IMR-90 (cell line): ENCODE data around the gene RIMS3. TPM values are rescaled to one million over a fixed set of nuclear protein-coding genes. Genes with fewer than 3 reads are reported as not detected.

Experiments used
- ATAC-seq: fragments of 200-7000 bp; cut with Tn5 transposase; 2 replicates; pipeline ENCODE4 v1.9.1; 2020; ENCODE audit warnings: low read depth, mild to moderate bottlenecking, moderate library complexity
- BruUV-seq: library from RNA; stranded (reverse); fragments of 400-500 nt; replicated peaks from 2 replicates; lab custom pipeline; 2021; lab: Mats Ljungman, UMichigan
- CTCF ChIA-PET: fragments of 300-600 bp; formaldehyde crosslinking; extraction: SDS; loops from one replicate; lab custom pipeline; 2021; ENCODE audit warnings: antibody characterized with exemption; lab: Yijun Ruan, JAX
- POLR2A ChIA-PET: fragments of 300-600 bp; sonication (Branson Sonifier 250); formaldehyde crosslinking; loops from one replicate; lab custom pipeline; 2022; ENCODE audit warnings: antibody characterized with exemption; ENCODE audit not compliant: unreplicated experiment; lab: Charles Lee
- DNase-seq: peaks from one replicate; pipeline ENCODE4 v3.0.0; 2013
- H2AFZ ChIP-seq: replicated peaks from 2 replicates; pipeline ENCODE3; 2013; ENCODE audit warnings: low read length, mild to moderate bottlenecking; ENCODE audit not compliant: poor library complexity
- H2AK5ac ChIP-seq: 2 replicates; pipeline ENCODE4 v1.6.1; 2013; ENCODE audit warnings: low read depth, low read length, inconsistent platforms
- H2AK9ac ChIP-seq: replicated peaks from 2 replicates; pipeline ENCODE3; 2013; ENCODE audit warnings: mild to moderate bottlenecking, low read depth, low read length, moderate library complexity; ENCODE audit not compliant: poor library complexity
- H2BK120ac ChIP-seq: 2 replicates; pipeline ENCODE4 v1.6.1; 2013; ENCODE audit warnings: low read depth, low read length, inconsistent platforms
- H2BK15ac ChIP-seq: 3 replicates; pipeline ENCODE4 v1.6.1; 2013; ENCODE audit warnings: low read depth, low read length, inconsistent platforms
- H2BK20ac ChIP-seq: 2 replicates; pipeline ENCODE4 v1.6.1; 2013; ENCODE audit warnings: low read depth, mild to moderate bottlenecking, inconsistent platforms, low read length, moderate library complexity
- H2BK5ac ChIP-seq: 2 replicates; pipeline ENCODE4 v1.6.1; 2013; ENCODE audit warnings: mild to moderate bottlenecking, low read depth, low read length, inconsistent platforms; ENCODE audit not compliant: poor library complexity, severe bottlenecking
- H3K14ac ChIP-seq: replicated peaks from 2 replicates; pipeline ENCODE4 v1.6.1; 2013; ENCODE audit warnings: low read depth, low read length, inconsistent platforms
- H3K18ac ChIP-seq: 2 replicates; pipeline ENCODE4 v1.6.1; 2013; ENCODE audit warnings: low read depth, low read length, control low read depth
- H3K23ac ChIP-seq: 2 replicates; pipeline ENCODE4 v1.6.1; 2013; ENCODE audit warnings: low read depth, low read length, inconsistent platforms
- H3K27ac ChIP-seq: 2 replicates; pipeline ENCODE4 v1.5.1; 2013; ENCODE audit warnings: mild to moderate bottlenecking, control low read depth, low read length; ENCODE audit not compliant: insufficient read depth
- H3K27me3 ChIP-seq: 2 replicates; pipeline ENCODE4 v1.6.1; 2013; ENCODE audit warnings: low read length; ENCODE audit not compliant: control insufficient read depth, insufficient read depth
- H3K36me3 ChIP-seq: 2 replicates; pipeline ENCODE4 v1.6.1; 2013; ENCODE audit warnings: low read length, mixed read lengths; ENCODE audit not compliant: control insufficient read depth, insufficient read depth
- H3K4ac ChIP-seq: 2 replicates; pipeline ENCODE4 v1.6.1; 2013; ENCODE audit warnings: low read depth, low read length, inconsistent platforms
- H3K4me1 ChIP-seq: 2 replicates; pipeline ENCODE4 v1.6.1; 2013; ENCODE audit warnings: low read length, mixed read lengths; ENCODE audit not compliant: control insufficient read depth, insufficient read depth
- H3K4me2 ChIP-seq: 2 replicates; pipeline ENCODE4 v1.6.1; 2013; ENCODE audit warnings: low read depth, mild to moderate bottlenecking, control low read depth, low read length, moderate library complexity
- H3K4me3 ChIP-seq: 2 replicates; pipeline ENCODE4 v1.5.1; 2013; ENCODE audit warnings: low read depth, mild to moderate bottlenecking, control low read depth, low read length, moderate library complexity; ENCODE audit not compliant: insufficient read depth
- H3K56ac ChIP-seq: 2 replicates; pipeline ENCODE4 v1.6.1; 2013; ENCODE audit warnings: low read length, inconsistent platforms; ENCODE audit not compliant: insufficient read depth; ENCODE audit errors: extremely low read depth
- H3K79me1 ChIP-seq, 2 experiments: 2 replicates each; pipeline ENCODE4 v1.6.1; 2013; ENCODE audit warnings: low read length in 2 of 2, inconsistent platforms in 1 of 2, low read depth in 1 of 2
- H3K9ac ChIP-seq: 2 replicates; pipeline ENCODE4 v1.6.1; 2013; ENCODE audit warnings: low read depth, low read length, control low read depth
- H3K9me1 ChIP-seq: 2 replicates; pipeline ENCODE4 v1.6.1; 2013; ENCODE audit warnings: low read length, inconsistent platforms; ENCODE audit not compliant: insufficient read depth
- H3K9me3 ChIP-seq: 2 replicates; pipeline ENCODE4 v1.6.1; 2013; ENCODE audit warnings: low read length; ENCODE audit not compliant: control insufficient read depth, insufficient read depth
- H4K20me1 ChIP-seq: 2 replicates; pipeline ENCODE4 v1.6.1; 2013; ENCODE audit warnings: low read length, inconsistent platforms; ENCODE audit not compliant: insufficient read depth
- H4K5ac ChIP-seq: 2 replicates; pipeline ENCODE4 v1.6.1; 2013; ENCODE audit warnings: mild to moderate bottlenecking, low read depth, low read length, control low read depth
- H4K8ac ChIP-seq, 2 experiments: 2 replicates each; pipeline ENCODE4 v1.6.1; 2013; ENCODE audit warnings: low read depth in 2 of 2, low read length in 2 of 2, control low read depth in 1 of 2, inconsistent platforms in 1 of 2
- H4K91ac ChIP-seq: 2 replicates; pipeline ENCODE4 v1.6.1; 2013; ENCODE audit warnings: low read depth, low read length, inconsistent platforms; ENCODE audit not compliant: insufficient read depth
- BHLHE40 ChIP-seq: fragments of 150-350 bp; IDR thresholded peaks from 2 replicates; pipeline ENCODE4 v1.6.1; 2016; ENCODE audit warnings: mild to moderate bottlenecking, low read depth, low read length
- CEBPB ChIP-seq: IDR thresholded peaks from 2 replicates; pipeline ENCODE4 v1.6.1; 2012; ENCODE audit warnings: low read depth, low read length, improper control_type of control experiment
- CHD1 ChIP-seq: IDR thresholded peaks from 2 replicates; pipeline ENCODE4 v1.6.1; 2012; ENCODE audit warnings: low read depth, low read length, improper control_type of control experiment
- FOS ChIP-seq: fragments of 150-350 bp; IDR thresholded peaks from 2 replicates; pipeline ENCODE4 v1.6.1; 2016; ENCODE audit warnings: low read depth, low read length
- MAFK ChIP-seq: IDR thresholded peaks from 2 replicates; pipeline ENCODE4 v1.6.1; 2012; ENCODE audit warnings: low read depth, low read length, improper control_type of control experiment
- MAZ ChIP-seq: IDR thresholded peaks from 2 replicates; pipeline ENCODE4 v1.6.1; 2012; ENCODE audit warnings: low read depth, mild to moderate bottlenecking, low read length, improper control_type of control experiment, moderate library complexity, borderline replicate concordance
- MXI1 ChIP-seq: IDR thresholded peaks from 2 replicates; pipeline ENCODE4 v1.6.1; 2012; ENCODE audit warnings: low read depth, mild to moderate bottlenecking, low read length, moderate library complexity, borderline replicate concordance
- NFE2L2 ChIP-seq: fragments of 150-350 bp; IDR thresholded peaks from 2 replicates; pipeline ENCODE4 v1.6.1; 2016; ENCODE audit warnings: low read depth, mild to moderate bottlenecking, low read length
- POLR2A ChIP-seq: IDR thresholded peaks from 2 replicates; pipeline ENCODE4 v1.6.1; 2012; ENCODE audit warnings: mild to moderate bottlenecking, low read depth, low read length
- RAD21 ChIP-seq: IDR thresholded peaks from 2 replicates; pipeline ENCODE4 v1.6.1; 2012; ENCODE audit warnings: low read length, improper control_type of control experiment
- RCOR1 ChIP-seq: IDR thresholded peaks from 2 replicates; pipeline ENCODE4 v1.6.1; 2012; ENCODE audit warnings: mild to moderate bottlenecking, low read length, improper control_type of control experiment; ENCODE audit not compliant: insufficient replicate concordance
- RFX5 ChIP-seq: IDR thresholded peaks from 2 replicates; pipeline ENCODE4 v1.8.0; 2012; ENCODE audit warnings: low read depth, mild to moderate bottlenecking, low read length, moderate library complexity
- SMC3 ChIP-seq: fragments of 150-350 bp; IDR thresholded peaks from 2 replicates; pipeline ENCODE4 v1.6.1; 2016; ENCODE audit warnings: low read depth, mild to moderate bottlenecking, antibody characterized with exemption, low read length, moderate library complexity
- WGBS, 2 experiments: methylation state at CpG; one replicate each; pipeline versions ENCODE4 v1.1.5 to v1.1.7; 2013; ENCODE audit warnings: missing lambda C conversion rate in 2 of 2; ENCODE audit not compliant: insufficient read length in 1 of 2; ENCODE audit errors: extremely low coverage in 2 of 2; 5-methylcytosine and 5-hydroxymethylcytosine counted together
- dilution Hi-C: fragments of 300-500 bp; cut with HindIII; formaldehyde crosslinking; loops from one replicate; pipeline ENCODE4 v1.14.3; 2018; ENCODE audit warnings: low sequenced_read_pairs; ENCODE audit not compliant: unreplicated experiment
- in situ Hi-C: fragments of 300-500 bp; cut with MboI; formaldehyde crosslinking; loops from 3 replicates; pipeline ENCODE4 v1.14.3; 2019; ENCODE audit warnings: low sequenced_read_pairs, inconsistent platforms, mixed read lengths
- intact Hi-C: fragments of 100-400 bp; cut with micrococcal nuclease; formaldehyde crosslinking; loops from 2 replicates; pipeline ENCODE4 v1.10.0; 2022
- polyA plus RNA-seq, 3 experiments: library from polyadenylated mRNA; depleted of rRNA; stranded (reverse); fragments of >200 nt; gene quantifications; 2 replicates each; pipeline ENCODE4 v1.2.3, GENCODE V29; 2012; ENCODE audit warnings: low replicate concordance in 1 of 3
- total RNA-seq: library from RNA; depleted of rRNA; stranded (reverse); fragments of >200 nt; gene quantifications from 2 replicates; pipeline ENCODE4 v1.2.3, GENCODE V29; 2012
- TF ChIP-seq, protein P1 (sequence below): conservative IDR thresholded peaks from 2 replicates; pipeline ENCODE4 v1.5.1; 2012; ENCODE audit warnings: mild to moderate bottlenecking, low read depth, low read length, improper control_type of control experiment
- TF ChIP-seq, protein P2 (sequence below): fragments of 150-350 bp; IDR thresholded peaks from 2 replicates; pipeline ENCODE4 v1.6.1; 2016; ENCODE audit warnings: low read depth, mild to moderate bottlenecking, low read length, moderate library complexity, borderline replicate concordance
- TF ChIP-seq, protein P3 (sequence below): fragments of 150-350 bp; IDR thresholded peaks from 2 replicates; pipeline ENCODE4 v1.6.1; 2017; ENCODE audit warnings: mild to moderate bottlenecking, antibody characterized with exemption, low read length, low read depth

RIMS3 gene
- total and polyA plus RNA-seq, 2 of the 4 experiments (the other 2 are of a cell fraction): 0.10 to 0.36 TPM

DNA sequence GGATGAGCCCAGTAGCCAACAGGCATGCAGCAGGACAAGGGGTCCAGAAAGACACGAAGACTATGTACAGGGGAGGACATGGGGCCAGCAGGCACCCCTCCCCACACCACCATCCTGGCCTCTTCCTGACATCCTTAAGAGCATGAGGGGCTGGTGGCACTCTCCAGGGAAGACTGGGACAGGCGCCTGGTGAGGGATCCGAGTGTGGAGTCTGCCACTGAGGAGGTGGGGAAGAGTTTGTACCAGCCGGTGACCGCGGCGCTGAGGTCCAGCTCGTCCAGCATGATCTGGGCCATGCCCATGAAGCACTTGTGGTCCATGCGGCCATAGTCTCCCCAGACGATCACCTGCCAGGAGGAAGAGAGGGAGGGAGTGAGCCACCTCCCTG is 39.1 kb downstream of the RIMS3 start:
- Histone ChIP-seq H2BK120ac (no peak overlapping the region), H3K27me3 (peaks cover 29% of the 10 kb centered on the region; the same call in 1 of the 2 replicates), H3K4ac (no peak overlapping the region), H3K4me3 (no peak overlapping the region), H2BK15ac (no peak overlapping the region), H2BK5ac (no peak overlapping the region), H3K4me2 (no peak overlapping the region), H4K5ac (no peak overlapping the region), H3K9me3 (no peaks in the 10 kb centered on the region), H2BK20ac (no peak overlapping the region), H3K14ac (no peak overlapping the region), H4K20me1 (no peaks in the 10 kb centered on the region; the same call in 1 of the 2 replicates), H3K23ac (no peak overlapping the region), H2AK5ac (no peak overlapping the region), H3K27ac (no peak overlapping the region), H4K91ac (no peak overlapping the region), H3K4me1 (no peaks in the 10 kb centered on the region), H2AK9ac (no peak overlapping the region), H3K9ac (no peak overlapping the region), H3K9me1 (no peaks in the 10 kb centered on the region), H3K79me1 (no peaks in the 10 kb centered on the region), H3K56ac (no peak overlapping the region), H3K36me3 (no peaks in the 10 kb centered on the region), H2AFZ (no peak overlapping the region), H3K18ac (no peak overlapping the region), H4K8ac (no peak overlapping the region)
- WGBS, 2 experiments: 100% methylated on average over 3 of the region's 10 CpGs; no CpG with 5 or more reads in 1 of the 2 experiments
- no peak for ATAC-seq
- no peak for DNase-seq
- ChIA-PET POLR2A (no interaction called here), CTCF (no interaction called here)
- no TSS peak for BruUV-seq
- dilution Hi-C loops (no loop called here), intact Hi-C loops (loop anchor here (5.0 kb wide), 1 partner anchor 226 kb away; no protein-coding TSS in a partner anchor), in situ Hi-C loops (loop anchor here (10.0 to 25.0 kb wide), 2 partner anchors 218 to 336 kb away; no protein-coding TSS in a partner anchor)
- TF ChIP-seq MAZ: no peak
- TF ChIP-seq SMC3: no peak
- no peak for TF ChIP-seq FOS
- no peak for TF ChIP-seq MAFK
- TF ChIP-seq, protein P1, sequence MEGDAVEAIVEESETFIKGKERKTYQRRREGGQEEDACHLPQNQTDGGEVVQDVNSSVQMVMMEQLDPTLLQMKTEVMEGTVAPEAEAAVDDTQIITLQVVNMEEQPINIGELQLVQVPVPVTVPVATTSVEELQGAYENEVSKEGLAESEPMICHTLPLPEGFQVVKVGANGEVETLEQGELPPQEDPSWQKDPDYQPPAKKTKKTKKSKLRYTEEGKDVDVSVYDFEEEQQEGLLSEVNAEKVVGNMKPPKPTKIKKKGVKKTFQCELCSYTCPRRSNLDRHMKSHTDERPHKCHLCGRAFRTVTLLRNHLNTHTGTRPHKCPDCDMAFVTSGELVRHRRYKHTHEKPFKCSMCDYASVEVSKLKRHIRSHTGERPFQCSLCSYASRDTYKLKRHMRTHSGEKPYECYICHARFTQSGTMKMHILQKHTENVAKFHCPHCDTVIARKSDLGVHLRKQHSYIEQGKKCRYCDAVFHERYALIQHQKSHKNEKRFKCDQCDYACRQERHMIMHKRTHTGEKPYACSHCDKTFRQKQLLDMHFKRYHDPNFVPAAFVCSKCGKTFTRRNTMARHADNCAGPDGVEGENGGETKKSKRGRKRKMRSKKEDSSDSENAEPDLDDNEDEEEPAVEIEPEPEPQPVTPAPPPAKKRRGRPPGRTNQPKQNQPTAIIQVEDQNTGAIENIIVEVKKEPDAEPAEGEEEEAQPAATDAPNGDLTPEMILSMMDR: no peak
- no peak for TF ChIP-seq RFX5
- no peak for TF ChIP-seq POLR2A
- no peak for TF ChIP-seq MXI1
- TF ChIP-seq CHD1: no peak
- TF ChIP-seq, protein P2, sequence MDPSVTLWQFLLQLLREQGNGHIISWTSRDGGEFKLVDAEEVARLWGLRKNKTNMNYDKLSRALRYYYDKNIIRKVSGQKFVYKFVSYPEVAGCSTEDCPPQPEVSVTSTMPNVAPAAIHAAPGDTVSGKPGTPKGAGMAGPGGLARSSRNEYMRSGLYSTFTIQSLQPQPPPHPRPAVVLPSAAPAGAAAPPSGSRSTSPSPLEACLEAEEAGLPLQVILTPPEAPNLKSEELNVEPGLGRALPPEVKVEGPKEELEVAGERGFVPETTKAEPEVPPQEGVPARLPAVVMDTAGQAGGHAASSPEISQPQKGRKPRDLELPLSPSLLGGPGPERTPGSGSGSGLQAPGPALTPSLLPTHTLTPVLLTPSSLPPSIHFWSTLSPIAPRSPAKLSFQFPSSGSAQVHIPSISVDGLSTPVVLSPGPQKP: no peak
- no peak for TF ChIP-seq NFE2L2
- no peak for TF ChIP-seq RAD21
- no peak for TF ChIP-seq RCOR1
- TF ChIP-seq CEBPB: no peak
- TF ChIP-seq BHLHE40: no peak
- TF ChIP-seq, protein P3, sequence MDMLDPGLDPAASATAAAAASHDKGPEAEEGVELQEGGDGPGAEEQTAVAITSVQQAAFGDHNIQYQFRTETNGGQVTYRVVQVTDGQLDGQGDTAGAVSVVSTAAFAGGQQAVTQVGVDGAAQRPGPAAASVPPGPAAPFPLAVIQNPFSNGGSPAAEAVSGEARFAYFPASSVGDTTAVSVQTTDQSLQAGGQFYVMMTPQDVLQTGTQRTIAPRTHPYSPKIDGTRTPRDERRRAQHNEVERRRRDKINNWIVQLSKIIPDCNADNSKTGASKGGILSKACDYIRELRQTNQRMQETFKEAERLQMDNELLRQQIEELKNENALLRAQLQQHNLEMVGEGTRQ: no peak
